Keratinocyte (primary cell): Measurements from ENCODE around the gene NCOA6.

Experiments used
- CTCF ChIP-seq, 3 experiments: IDR thresholded peaks in 1 of 3; conservative IDR thresholded peaks in 1 of 3; optimal IDR thresholded peaks in 1 of 3; 2 replicates in 2 of 3; 3 replicates in 1 of 3; pipeline versions ENCODE3 to v1.5.1; 2011; ENCODE audit warnings: low read length in 3 of 3, mild to moderate bottlenecking in 3 of 3, moderate library complexity in 2 of 3, control low read depth in 1 of 3, inconsistent platforms in 1 of 3; ENCODE audit not compliant: insufficient read depth in 2 of 3; ENCODE audit errors: extremely low read depth in 1 of 3
- EZH2 ChIP-seq: IDR thresholded peaks from one replicate; pipeline ENCODE4 v1.6.1; 2012; ENCODE audit warnings: inconsistent platforms, mild to moderate bottlenecking, low read length, moderate library complexity

- TF ChIP-seq CTCF (optimal IDR thresholded peaks at IDR 0.05 in 1 of 3, IDR thresholded peaks at IDR 0.05 in 1 of 3, conservative IDR thresholded peaks at IDR 0.05 in 1 of 3; ENCODE audit: extremely low read depth in 1 of 3, insufficient read depth in 2 of 3, low read length in 3 of 3) = no peak
- no peak for TF ChIP-seq EZH2
Measured at GRCh38 chr20:34717230-34718095, 108.0 kb downstream of the NCOA6 start.
